Transverse colon (tissue), 4 donors: ENCODE measurements around the gene ARPP21.

Experiments
- CTCF ChIP-seq, 5 experiments: fragments of 200-600 bp in 3 of 5; fragments of 450-650 bp in 2 of 5; sonication (generic) in 3 of 5; IDR thresholded peaks; 1 replicate in 2 of 5; 2 replicates in 3 of 5; pipeline ENCODE4 v1.5.1; 2016 to 2017; ENCODE audit warnings: antibody characterized with exemption in 5 of 5, inconsistent platforms in 3 of 5, mild to moderate bottlenecking in 2 of 5, moderate library complexity in 1 of 5
- EP300 ChIP-seq: sonication (generic); formaldehyde crosslinking; IDR thresholded peaks from one replicate; pipeline ENCODE4 v1.6.1; 2017; ENCODE audit warnings: antibody characterized with exemption, low read depth
- POLR2A ChIP-seq: fragments of 450-650 bp; IDR thresholded peaks from one replicate; pipeline ENCODE4 v1.6.1; 2016; ENCODE audit warnings: antibody characterized with exemption, mild to moderate bottlenecking, moderate library complexity
- POLR2AphosphoS5 ChIP-seq, 3 donors: sonication (generic); formaldehyde crosslinking; IDR thresholded peaks; one replicate each; pipeline ENCODE4 v1.6.1; 2016; ENCODE audit warnings: antibody characterized with exemption in 3 of 3

- TF ChIP-seq CTCF (IDR thresholded peaks at IDR 0.05) (no peak), POLR2A (no peak), POLR2AphosphoS5 (IDR thresholded peaks at IDR 0.05) (no peak), EP300 (no peak)
These were observed 143.0 kb downstream of the ARPP21 start for GRCh38 chr3:35782355-35782754.
